ENCODE measurements around the gene VSTM4.

VSTM4 gene

GRCh38 chr10:49153115-49153514, 37.8 kb upstream of the VSTM4 start:
- H3K4me3 ChIP-seq (ENCODE audit: low read depth, low read length), result no peak overlapping the region
- DNase-seq (ENCODE audit: low read depth), result no peak
- TF ChIP-seq, protein P1, sequence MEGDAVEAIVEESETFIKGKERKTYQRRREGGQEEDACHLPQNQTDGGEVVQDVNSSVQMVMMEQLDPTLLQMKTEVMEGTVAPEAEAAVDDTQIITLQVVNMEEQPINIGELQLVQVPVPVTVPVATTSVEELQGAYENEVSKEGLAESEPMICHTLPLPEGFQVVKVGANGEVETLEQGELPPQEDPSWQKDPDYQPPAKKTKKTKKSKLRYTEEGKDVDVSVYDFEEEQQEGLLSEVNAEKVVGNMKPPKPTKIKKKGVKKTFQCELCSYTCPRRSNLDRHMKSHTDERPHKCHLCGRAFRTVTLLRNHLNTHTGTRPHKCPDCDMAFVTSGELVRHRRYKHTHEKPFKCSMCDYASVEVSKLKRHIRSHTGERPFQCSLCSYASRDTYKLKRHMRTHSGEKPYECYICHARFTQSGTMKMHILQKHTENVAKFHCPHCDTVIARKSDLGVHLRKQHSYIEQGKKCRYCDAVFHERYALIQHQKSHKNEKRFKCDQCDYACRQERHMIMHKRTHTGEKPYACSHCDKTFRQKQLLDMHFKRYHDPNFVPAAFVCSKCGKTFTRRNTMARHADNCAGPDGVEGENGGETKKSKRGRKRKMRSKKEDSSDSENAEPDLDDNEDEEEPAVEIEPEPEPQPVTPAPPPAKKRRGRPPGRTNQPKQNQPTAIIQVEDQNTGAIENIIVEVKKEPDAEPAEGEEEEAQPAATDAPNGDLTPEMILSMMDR (IDR thresholded peaks at IDR 0.05; ENCODE audit: control insufficient read depth, extremely low read depth, insufficient read depth), result no peak

DNA sequence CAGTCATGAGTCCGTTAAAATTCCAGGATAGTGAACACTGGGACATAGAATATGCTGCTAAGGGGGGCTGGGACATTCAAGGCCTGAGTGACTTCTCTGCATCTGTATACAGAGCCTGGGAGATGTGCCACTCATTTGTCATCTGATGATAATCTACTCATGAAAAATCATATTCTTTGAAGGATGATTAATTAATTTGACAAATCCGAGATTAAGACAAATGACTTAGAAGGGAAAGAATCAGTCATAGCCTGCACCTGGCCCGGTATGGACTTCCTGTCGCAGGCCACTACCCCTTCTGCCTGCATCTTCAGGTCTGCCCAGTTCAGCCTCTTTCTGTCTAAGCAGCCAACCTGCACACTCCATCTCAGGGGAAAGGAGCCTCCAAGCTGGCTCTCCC, 37.3 kb upstream of the VSTM4 start:
- DNase-seq (ENCODE audit: low read depth), result no peak
- TF ChIP-seq, protein P1 (IDR thresholded peaks at IDR 0.05; ENCODE audit: control insufficient read depth, extremely low read depth, insufficient read depth), result no peak

DNA sequence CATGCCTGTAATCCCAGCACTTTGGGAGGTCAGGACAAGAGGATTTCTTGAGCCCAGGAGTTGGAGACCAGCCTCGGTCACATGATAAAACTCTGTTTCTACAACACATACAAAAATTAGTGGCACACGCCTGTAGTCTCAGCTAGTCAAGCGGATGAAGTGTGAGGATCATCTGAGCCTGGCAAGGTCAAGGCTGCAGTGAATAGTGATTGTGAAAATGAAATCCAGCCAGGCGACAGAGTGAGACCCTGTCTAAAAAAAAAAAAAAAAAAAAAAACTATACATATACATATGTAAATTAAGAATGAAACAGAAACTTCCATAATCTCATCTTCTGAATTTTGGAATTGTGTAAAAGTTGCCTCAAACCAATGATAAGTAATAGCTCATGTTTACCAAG, 36.7 kb upstream of the VSTM4 start:
- DNase-seq (ENCODE audit: low read depth), result no peak
- no peak overlapping the region for H3K4me3 ChIP-seq (ENCODE audit: low read depth, low read length)
- TF ChIP-seq, protein P1 (IDR thresholded peaks at IDR 0.05; ENCODE audit: control insufficient read depth, extremely low read depth, insufficient read depth), result no peak

More for the DNA sequence above, 37.3 kb upstream of the VSTM4 start:
- H3K4me3 ChIP-seq (ENCODE audit: low read depth, low read length), result no peak overlapping the region

DNA sequence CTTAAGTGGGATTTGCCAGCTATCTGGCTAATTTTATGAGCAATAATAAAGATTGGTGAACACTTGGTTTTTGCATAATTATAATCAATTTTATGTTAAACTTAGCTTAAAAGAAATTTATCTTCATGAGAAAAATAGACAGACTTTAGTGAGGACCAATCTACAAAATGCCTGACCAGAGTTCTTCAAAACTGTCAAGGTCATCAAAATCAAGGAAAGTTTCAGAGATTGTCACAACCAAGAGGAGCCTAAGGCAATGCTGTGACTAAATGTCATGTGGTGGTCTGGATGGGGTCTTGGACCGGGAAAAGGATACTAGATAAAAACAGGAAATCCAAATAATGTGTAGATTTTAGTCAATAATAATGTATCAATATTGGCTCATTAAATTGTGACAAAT, 36.2 kb upstream of the VSTM4 start:
- DNase-seq (ENCODE audit: low read depth), result no peak
- H3K4me3 ChIP-seq (ENCODE audit: low read depth, low read length), result no peak overlapping the region
- TF ChIP-seq, protein P1 (IDR thresholded peaks at IDR 0.05; ENCODE audit: control insufficient read depth, extremely low read depth, insufficient read depth), result no peak

GRCh38 chr10:49151025-49151445, 35.7 kb upstream of the VSTM4 start:
- TF ChIP-seq, protein P1 (IDR thresholded peaks at IDR 0.05; ENCODE audit: control insufficient read depth, extremely low read depth, insufficient read depth), result no peak
- DNase-seq (ENCODE audit: low read depth), result no peak
- no peak overlapping the region for H3K4me3 ChIP-seq (ENCODE audit: low read depth, low read length)

DNA sequence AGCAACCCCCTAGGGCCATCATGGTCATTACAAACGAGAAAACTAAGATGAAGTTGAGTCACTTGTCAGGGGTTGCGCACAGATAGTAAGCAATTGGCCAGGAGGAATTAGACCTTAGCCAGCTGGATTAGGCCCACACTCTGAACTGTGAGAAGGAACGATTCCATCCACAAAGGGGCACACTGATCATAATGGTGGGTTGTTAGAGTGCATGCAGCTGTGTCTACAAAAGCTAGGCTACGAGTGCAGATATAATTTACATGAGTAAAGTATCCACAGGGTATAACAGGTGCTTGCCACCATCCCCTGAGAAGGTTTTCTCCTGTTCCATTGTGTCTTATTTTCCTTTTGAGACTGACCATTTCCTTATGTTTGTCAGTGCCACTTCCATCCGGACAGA, 35.1 kb upstream of the VSTM4 start:
- TF ChIP-seq, protein P1 (IDR thresholded peaks at IDR 0.05; ENCODE audit: control insufficient read depth, extremely low read depth, insufficient read depth), result no peak
- DNase-seq (ENCODE audit: low read depth), result no peak
- no peak overlapping the region for H3K4me3 ChIP-seq (ENCODE audit: low read depth, low read length)

GRCh38 chr10:49149881-49150280, 34.6 kb upstream of the VSTM4 start:
- no peak overlapping the region for H3K4me3 ChIP-seq (ENCODE audit: low read depth, low read length)
- DNase-seq (ENCODE audit: low read depth), result no peak

More at GRCh38 chr10:49149881-49150280, 34.6 kb upstream of the VSTM4 start:
- TF ChIP-seq, protein P1 (IDR thresholded peaks at IDR 0.05; ENCODE audit: control insufficient read depth, extremely low read depth, insufficient read depth), result no peak

Measured in LNCaP clone FGC (cell line).